GM21526 (cell line): ENCODE results near the gene ABCC6.
"Not testable (repeated sequence)": the region's sequence is repeated elsewhere in the genome, so short reads cannot be mapped to it uniquely, and the experiment has no call there.

Experiments
- ATAC-seq: cut with Tn5 transposase; IDR thresholded peaks from one replicate; pipeline ENCODE4 v1.9.1; 2021; ENCODE audit warnings: moderate library complexity; ENCODE audit not compliant: unreplicated experiment, low FRiP score

ABCC6 gene

GRCh38 chr16:16232692-16233061 is 9.4 kb upstream of the ABCC6 start:
- peak; percentile 20 for ATAC-seq

DNA sequence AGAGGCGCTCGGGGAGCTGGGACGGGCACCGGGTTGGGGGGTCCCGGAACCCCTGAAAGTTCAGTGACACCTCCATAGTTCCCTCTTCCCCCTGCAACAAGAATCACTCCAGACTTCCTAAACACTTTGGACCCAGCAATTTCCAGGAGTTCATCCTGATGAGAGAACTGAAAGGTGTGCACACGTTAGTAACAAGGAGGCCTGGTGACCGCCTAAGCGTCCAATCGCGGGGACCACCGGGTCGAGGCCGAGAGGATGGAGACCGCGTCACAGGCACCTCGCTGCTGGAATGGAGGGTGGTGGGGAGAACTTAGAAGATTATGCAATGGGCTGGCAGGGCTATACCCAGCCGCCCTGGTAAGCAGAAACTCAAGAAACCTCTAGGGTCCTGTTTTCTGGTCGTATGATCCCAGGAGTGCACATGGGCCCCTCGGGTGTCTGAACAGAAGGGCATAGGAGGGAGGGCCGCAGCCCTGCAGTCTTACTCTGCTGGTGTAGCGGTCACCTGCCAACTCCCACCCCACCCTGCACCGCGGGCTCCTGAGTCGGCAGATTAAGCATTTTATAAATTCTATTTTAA is 458 bp upstream of the ABCC6 start:
- ATAC-seq = not testable (repeated sequence)

- ATAC-seq = not testable (repeated sequence)
Measured at GRCh38 chr16:16221382-16221781, 1.9 kb downstream of the ABCC6 start.

DNA sequence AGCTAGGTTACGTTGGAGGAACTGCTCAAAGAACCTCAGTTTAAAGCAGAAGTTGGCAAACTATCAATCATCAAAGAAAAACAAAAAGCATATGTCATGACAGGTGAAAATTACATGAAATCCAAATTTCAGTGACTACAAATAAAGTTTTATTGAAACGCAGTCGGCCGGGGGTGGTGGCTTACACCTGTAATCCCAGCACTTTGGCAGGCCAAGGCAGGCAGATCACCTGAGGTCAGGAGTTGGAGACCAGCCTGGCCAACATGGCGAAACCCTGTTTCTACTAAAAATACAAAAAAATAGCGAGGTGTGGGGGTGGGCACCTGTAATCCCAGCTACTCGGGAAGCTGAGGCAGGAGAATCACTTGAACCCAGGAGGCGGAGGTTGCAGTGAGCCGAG is 2.8 kb downstream of the ABCC6 start:
- ATAC-seq = not testable (repeated sequence)

DNA sequence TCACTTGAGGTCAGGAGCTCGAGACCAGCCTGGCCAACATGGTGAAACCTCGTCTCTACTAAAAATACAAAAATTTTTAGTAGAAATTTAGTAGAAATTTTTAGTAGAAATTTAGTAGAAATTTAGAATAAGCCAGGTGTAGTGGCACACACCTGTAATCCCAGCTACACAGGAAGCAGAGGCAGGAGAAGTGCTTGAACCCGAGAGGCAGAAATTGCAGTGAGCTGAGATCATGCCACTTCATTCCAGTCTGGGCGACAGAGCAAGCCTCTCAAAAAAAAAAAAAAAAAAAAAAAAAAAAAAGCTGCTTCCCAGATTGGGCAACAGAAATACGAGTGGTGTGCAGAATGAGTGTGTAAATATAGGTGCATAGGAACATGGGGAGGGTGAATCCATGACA is 4.5 kb downstream of the ABCC6 start:
- ATAC-seq = not testable (repeated sequence)

GRCh38 chr16:16218349-16218748 is 4.9 kb downstream of the ABCC6 start:
- ATAC-seq = not testable (repeated sequence)

DNA sequence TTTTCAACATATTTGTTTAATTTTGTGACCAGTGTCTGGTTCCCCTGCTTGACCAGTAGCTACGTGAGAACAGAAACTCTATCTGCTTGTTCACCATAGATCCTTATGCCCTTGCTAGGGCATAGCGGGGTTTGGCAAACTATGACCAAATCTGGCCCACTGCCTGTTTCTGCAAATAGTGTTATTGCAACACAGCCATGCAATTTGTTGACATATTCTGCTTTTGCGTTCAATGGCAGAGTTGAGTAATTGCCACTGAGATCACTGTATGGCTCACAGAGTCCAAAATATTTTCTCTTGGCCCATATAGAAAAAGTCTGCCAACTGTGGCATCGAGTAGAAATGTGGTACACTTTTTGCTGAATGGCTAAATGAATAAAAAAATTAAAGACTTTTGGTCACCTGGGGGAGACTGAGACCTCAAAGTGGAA is 9.4 kb downstream of the ABCC6 start:
- not testable (repeated sequence) for ATAC-seq

DNA sequence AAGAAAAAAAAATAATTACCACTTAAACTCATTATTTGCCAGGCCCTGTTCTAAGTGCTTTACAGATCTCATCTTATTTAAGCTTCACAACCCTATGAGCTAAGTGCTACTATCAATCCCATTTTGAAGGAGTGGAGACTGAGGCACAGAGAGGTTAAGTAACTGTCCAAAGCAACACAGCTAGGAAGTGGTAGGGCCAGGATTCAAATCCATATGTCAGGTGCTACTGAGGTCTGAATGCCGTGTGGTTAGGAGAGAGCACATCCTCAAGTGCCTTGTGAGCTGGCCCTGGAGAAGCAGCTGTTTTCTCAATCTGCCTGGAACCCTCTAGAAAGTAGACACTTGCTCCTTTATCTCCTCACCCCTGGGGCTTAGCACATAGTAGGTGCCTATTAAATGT is 11.9 kb downstream of the ABCC6 start:
- ATAC-seq = not testable (repeated sequence)

DNA sequence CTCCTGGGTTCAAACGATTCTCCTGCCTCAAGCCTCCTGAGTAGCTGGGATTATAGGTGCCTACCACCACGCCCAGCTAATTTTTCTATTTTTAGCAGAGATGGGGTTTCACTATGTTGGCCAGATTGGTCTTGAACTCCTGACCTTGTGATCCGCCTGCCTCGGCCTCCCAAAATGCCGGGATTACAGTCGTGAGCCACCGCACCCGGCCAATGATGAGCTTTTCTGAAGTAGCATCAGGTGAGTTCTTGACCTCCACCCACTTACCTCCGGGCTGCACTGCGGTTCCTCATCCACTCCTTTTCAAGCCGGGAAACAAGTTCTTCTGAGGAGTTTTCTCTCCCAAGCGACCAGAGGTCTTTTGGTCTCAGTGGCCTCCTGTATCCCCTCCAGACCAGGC is 14.8 kb downstream of the ABCC6 start:
- not testable (repeated sequence) for ATAC-seq

DNA sequence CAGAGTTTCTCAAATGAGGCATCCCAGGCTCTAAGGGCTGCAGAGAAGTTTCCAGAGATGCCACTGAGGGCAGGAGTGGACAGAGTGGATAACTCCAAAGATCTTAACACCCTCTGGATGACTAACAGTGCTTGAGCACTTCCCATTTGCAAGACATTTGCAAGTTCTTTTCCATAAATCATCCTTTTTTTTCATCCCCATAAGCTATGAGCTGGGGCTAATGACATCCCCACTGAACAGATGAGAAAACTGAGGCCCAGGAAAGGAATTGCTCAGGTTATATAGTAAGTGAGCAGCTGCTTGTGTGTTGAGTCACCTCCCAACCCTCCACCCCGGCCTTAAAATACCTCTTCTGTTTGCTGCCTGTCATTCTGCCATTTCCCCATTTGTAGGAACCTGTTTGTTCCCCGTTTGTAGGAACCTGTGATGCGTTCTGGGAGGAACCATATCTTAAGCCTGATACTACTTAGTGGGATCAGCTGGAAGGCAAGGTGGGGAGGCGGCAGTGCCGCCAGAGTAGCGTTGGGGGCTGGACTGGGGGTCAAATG is 15.4 kb downstream of the ABCC6 start:
- not testable (repeated sequence) for ATAC-seq

DNA sequence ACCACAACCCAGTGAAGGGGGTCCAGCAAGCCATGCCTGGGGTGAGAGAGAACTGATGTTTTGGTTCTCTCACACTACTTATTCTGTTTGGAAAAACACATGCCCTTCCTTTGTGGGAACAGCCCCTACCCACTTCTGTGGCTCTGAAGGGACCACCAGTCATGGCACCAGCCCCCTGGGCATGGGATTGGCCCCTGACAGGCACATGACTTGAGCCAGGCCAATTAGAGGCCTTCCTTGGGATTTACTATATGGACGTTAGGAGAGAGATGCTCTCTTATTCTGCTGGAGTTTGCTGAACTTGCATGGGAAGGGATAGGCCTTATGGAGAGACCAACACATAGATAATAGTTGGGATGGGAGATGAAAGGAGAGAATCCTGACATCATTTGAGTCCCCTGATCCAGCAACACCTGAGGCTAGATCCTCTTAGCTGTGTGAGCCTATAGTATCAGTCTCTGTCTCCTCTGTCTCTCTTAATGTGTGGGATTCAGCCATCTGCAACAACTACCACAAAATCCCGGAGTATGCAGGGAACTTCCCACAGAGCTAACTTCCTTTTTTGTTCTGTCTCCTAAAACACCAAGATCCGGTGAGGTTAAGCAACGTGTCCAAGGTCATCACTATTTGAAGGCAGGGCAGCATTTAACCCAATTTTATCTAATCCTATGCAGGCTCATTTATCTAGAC is 16.1 kb downstream of the ABCC6 start:
- ATAC-seq = not testable (repeated sequence)

DNA sequence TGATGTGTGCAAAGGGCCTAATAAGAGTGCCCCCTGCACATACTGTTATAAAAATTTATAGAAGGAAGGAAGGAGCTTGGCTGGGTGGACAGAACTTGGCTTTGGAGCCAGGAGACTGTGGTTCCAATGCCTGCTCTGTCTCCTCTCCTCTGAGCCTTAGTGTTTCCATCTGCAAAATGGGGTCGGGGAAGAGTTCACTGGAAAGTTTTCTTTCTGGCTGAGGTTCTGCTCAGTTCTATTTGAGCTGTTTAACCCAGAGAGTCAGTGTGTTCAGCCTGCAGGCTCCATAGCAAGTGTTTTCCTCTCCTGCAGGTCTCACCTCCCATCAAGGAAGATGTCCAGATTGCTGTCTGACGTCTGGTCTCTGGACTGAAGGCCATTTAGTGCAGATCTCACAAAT is 17.4 kb downstream of the ABCC6 start:
- ATAC-seq = not testable (repeated sequence)

DNA sequence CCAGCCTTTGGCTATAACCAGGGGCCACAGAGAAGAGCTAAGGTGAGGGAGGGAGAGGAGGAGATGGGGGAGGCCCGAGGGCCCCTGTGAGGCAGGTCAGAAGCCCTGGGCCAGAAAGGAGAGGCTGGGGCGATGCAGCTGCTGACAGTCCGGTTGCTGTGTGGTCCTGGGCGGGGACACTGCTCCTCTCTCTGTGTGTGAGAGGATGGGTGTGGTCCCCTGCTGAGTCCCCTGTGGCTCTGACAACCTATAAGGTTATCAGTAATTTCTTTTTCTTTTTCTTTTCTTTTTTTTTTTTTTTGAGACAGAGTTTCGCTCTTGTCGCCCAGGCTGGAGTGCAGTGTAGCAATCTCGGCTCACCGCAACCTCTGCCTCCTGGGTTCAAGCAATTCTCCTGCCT is 18.7 kb downstream of the ABCC6 start:
- ATAC-seq = not testable (repeated sequence)

DNA sequence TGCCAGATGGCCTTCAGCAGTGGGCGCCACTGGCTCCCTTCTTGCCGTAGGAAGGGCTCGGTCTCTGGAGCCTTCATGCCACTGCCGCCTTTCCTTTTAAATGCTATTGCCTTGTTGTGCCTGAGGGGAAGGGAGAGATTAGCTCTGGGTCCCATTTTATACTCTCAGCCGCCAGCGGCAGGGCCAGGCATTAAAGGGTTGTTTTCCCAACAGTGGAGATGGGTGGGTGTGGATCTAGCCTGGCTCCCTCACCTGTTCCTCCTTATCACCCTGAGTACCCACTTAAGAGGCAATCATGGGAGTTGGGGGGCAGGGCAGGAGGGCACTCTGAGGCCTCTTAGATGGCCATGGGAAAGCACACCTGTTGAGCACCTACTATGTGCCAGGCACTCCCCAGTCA is 19.8 kb downstream of the ABCC6 start:
- ATAC-seq = not testable (repeated sequence)

GRCh38 chr16:16202400-16203143 is 20.7 kb downstream of the ABCC6 start:
- not testable (repeated sequence) for ATAC-seq

GRCh38 chr16:16201880-16202279 is 21.4 kb downstream of the ABCC6 start:
- not testable (repeated sequence) for ATAC-seq

GRCh38 chr16:16200391-16200790 is 22.9 kb downstream of the ABCC6 start:
- ATAC-seq = not testable (repeated sequence)

GRCh38 chr16:16199428-16199827 is 23.9 kb downstream of the ABCC6 start:
- ATAC-seq = not testable (repeated sequence)

- ATAC-seq = no peak
Measured at GRCh38 chr16:16197966-16198365, 25.3 kb downstream of the ABCC6 start.

DNA sequence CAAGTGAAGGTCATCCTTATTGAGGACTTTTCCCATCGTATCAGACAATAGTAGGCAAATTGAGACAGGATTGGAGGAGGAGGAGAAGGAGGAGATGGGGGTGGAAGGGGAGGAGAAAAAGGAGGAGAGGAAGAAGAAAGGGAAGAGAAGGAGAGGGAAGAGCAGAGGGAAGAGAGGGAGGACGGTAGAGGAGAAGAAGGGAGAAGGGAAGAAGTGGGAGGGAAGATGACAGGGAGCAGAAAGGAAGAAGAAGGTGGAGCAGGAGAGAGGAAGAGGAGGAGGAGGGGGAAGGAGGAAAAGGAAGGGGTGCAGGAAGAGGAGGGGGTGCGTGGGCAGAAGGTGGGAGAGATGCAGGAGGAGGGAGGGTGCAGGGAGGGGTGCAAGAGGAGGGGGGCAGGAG is 26.0 kb downstream of the ABCC6 start:
- ATAC-seq = no peak

DNA sequence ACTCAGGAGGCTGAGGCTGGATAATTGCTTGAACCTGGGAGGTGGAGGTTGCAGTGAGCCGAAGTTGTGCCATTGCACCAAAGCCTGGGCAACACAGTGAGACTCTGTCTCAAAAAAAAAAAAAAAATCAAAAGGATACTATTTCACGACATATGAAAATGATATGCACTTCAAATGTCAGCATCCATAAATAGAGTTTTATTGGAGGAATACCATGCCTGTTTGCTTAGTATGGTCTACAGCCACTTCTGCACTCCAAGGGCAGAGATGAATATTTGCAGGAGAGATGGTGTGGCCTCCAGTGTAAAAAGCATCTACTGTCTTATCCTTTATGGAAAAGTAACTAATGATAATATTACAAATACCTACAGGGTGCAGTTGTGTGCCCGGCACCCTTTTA is 27.2 kb downstream of the ABCC6 start:
- ATAC-seq = no peak
